NCI-H128 (cell line): ENCODE results near the gene NOM1.

ENCODE experiments used
- DNase-seq: peaks from one replicate; lab custom pipeline; 2025; ENCODE audit not compliant: unreplicated experiment; lab: John Stamatoyannopoulos, UW

NOM1 gene

DNA sequence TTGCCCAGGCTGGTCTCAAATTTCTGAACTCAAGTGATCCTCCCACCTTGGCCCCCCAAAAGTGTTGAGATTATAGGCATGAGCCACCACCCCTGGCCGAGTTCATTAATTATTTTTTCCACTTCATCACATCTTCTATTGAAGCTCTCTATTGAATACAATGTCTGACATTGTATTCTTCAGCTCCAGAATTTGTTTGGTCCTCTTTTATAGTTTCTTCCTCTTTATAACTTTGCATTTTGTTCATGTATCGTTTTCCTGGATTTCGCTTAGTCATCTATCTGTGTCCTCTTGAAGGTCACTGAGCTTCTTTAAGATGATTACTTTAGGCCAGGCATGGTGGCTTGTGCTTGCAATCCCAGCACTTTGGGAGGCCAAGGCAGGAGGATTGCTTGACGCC, 30.2 kb downstream of the NOM1 start:
- no peak for DNase-seq

DNA sequence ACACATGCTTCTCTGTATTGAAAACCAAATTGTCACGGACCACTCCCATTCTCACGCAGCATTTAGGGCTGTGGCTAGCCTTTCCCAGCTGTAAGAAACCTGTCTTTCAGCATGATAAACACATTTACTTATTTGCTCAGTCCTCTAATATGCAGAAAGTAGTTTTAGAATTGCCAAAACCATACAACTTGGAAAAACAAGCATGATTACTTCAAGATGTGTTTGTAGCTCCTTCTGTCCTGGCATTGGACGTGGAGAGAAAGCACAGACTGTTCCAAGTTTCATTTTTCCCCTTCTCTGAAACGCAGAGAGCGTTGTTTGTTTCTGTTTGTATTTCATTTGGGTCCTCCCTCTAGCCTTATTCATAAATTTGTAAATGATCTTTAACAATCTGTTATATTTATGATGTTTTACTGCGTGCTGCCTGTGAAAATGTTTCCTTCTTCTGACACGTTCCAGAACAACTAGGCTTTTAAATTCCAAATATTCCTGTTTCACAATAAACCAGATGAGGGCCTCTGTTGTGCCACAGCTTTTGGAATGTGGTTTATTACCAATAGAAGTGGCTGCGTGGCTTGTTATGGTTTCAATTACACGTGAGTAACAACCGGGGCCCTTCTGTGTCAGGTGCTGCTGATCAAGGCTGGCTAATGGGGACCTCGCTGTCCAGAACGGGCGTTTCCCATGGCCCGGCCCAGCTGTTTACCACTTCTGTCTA, 34.8 kb downstream of the NOM1 start:
- no peak for DNase-seq

DNA sequence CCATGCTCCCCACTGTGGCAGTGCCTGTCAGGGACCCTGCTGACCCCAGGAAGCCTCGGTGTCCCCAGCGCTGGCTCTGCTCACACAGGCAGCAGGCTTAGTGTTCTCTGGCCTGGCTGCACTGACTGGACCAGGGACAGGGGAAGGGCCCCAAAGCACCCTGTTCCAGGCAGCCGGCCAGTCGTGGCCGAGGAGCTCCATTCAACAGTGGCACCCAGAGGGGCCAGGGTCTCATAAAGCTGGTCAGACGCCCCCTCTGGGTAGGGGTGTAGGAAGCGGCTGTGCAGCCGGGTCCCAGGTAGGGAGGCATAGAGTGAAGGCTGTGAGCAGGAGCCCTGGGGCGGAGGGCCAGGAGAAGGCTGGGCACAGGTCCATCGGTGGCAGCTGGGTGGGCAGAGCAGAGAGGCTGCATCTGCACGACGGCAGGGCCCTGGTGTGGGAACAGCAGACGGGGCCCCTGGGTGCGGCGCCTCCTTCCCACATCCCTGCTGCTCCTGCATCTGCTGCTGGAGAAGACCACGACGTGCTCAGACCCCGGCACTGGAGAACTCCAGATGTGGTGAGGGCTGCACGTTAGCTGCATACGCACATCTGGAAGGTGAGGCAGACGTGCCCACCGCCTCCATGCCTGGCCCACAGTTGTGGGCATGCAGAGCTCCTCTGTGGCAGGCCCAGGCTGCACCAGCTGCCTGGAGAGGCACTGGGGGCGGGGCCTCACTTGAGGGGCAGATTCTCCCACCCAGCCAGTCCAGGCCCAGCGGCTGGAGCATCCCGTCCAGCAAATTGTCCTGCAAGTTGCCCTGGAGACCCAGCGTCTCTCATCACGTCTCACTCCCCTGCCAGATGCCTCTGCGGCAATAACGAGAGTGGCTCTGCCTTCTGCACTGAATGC, 35.8 kb downstream of the NOM1 start:
- no peak for DNase-seq

DNA sequence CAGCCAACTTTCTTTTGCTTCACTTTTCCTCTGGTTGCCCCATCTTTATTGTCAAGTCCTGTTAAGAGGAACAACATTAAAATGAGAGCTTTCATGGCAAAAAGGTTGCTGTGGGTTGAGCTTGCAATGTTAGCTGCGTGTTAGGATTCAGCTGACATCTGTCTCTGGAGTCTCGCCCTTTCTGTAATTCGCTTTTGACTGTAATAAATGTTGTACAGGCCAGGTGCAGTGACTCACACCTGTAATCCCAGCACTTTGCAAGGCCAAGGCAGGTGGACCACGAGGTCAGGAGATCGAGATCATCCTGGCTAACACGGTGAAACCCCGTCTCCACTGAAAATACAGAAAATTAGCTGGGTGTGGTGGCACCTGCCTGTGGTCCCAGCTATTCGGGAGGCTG, 36.9 kb downstream of the NOM1 start:
- DNase-seq, result no peak

DNA sequence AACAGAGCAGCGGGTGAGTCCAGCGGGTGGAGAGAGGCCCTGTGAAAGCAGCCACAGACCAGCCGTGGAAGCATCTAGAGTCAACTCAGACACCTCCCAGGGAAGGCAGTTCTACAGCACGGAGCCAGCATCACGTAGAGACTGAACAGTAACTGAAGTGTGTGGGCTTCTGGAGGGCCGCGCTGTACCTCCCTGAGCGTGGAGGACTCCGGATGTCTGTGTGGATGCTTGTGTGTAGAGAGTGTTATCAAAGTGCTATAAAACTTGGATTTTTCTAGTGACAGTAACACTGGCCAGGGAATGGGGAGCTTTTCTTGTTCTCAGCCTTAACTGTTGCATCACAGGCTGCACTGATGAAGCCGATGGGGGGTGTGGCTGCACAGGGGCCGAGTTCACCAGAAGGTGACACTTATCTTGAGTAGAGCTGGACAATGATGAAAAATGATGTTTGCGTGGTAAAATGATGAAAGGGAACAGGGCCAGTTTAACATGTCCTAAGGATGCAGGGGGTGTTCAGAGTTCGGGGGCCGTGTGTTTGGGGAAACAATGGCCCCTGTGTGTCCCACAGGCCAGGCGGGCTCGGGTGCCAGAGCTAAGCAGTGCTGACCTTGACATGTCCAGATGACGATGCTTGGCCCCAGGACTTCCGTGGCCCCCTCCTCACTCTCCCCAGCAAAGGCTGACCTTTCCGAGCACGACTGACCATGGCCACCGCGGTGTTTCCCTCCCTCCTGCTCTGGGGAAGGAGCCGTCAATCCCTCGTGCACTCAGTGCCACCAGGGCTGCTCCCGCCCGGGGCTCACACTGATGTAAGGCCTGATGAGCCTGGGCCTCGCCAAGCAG, 39.1 kb downstream of the NOM1 start:
- no peak for DNase-seq

DNA sequence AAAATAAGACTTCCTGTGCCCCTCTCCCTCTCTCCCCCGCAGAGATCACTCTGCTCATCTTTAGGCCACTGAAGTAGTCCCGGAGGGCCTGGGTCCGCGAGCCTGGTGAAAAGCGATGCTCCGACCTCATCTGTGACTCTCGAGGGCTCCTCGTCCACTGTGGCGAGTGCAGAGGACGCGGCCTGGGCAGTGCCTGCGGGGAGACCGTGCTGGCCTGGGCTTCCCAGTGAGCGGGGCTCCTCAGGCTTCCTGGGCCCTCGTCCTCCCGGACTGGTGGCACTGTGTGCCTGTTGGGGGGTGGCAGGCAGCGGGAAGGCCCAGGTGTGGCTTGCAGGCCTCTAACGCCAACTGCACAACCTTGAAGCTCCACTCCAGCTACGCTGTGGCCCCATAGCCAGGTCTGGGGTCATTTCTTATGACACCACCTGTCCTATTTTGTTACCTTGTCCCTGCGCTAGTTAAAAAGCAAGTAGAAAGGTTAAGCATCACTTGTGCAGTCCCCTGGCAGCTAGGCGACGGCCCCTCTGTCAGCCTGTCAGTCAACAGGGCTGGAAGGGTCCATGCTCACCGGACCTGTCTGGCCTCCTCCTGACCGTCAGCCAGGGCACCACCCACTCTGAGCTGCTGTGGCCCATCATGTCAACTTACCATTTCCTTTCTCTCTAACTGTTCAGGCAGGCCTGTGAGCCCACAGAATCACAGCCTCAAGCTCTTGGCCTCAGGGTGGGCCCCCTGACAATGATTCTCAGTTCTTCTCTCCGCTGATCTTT, 40.4 kb downstream of the NOM1 start:
- DNase-seq, result no peak

DNA sequence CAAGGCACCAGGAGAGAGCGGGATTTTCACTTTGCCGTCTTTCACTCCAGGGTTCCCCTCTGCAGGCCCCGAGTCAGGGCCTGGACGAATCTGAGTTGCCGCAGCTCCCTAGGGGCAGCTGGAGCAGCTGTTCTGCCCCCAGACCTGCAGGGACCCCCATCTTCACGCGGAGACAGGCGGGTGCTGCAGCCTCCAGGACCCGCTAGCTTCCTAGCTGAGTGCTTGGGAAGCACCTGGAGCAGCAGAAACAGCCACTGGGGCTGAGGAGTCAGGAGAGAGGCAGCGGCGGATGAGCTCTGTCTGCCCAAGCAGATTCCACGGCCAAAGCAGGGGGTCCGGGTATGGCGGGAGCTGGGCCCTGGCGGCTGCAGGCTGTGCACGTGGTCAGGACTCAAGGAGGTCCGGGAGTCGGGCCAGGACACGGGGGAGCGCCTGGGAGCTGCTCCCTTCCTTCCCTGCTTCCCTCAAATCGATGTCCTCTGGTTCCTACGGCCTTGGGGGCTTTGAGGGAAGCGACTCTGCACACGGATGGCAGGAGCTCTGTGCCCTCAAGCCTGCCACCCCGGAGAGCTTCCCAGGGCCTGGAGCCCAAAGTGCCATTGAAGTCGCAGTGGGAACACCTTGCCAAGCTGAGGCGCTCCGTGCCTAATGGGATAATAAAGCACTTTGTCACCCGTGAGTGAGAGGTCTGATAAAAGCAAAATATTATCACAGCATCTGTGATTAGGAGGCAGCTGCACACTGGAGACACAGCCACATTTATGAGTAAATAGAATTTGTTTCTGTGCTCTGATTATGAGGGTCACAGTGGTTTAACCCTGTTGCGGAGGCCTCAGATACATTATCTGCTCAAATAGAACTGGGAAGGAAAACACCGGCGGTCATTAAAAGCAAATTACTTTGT, 43.8 kb downstream of the NOM1 start:
- no peak for DNase-seq

DNA sequence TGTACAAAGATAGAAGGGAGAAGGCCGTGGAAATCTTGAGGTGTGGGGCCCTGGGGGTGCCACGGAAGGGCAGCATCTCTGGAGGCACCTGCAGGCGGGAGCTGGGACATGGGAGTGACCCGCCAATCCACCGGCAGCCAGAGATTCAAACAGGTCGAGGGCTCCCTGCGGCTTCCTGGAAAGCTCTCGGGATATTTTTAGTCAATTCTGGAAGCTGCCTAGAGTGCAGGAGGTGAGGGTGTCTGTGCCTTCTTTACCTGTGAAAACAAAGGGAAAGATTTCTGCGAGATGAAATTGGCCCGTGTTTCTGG, 44.4 kb downstream of the NOM1 start:
- no peak for DNase-seq

DNA sequence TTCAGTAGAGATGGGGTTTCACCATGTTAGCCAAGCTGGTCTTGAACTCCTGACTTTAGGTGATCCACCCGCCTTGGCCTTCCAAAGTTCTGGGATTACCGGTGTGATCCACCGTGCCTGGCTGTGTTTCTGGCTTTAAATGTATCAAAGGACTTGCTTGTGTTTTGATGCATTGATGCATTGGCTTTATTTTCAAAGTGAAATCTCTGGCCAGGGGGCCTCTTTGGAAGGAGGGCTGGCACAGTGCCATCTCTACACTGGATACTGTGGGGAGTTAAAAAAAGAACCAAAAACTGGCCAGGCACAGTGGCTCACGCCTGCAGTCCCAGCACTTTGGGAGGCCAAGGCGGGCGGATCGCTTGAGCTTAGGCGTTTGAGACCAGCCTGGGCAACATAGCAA, 44.9 kb downstream of the NOM1 start:
- DNase-seq, result no peak

DNA sequence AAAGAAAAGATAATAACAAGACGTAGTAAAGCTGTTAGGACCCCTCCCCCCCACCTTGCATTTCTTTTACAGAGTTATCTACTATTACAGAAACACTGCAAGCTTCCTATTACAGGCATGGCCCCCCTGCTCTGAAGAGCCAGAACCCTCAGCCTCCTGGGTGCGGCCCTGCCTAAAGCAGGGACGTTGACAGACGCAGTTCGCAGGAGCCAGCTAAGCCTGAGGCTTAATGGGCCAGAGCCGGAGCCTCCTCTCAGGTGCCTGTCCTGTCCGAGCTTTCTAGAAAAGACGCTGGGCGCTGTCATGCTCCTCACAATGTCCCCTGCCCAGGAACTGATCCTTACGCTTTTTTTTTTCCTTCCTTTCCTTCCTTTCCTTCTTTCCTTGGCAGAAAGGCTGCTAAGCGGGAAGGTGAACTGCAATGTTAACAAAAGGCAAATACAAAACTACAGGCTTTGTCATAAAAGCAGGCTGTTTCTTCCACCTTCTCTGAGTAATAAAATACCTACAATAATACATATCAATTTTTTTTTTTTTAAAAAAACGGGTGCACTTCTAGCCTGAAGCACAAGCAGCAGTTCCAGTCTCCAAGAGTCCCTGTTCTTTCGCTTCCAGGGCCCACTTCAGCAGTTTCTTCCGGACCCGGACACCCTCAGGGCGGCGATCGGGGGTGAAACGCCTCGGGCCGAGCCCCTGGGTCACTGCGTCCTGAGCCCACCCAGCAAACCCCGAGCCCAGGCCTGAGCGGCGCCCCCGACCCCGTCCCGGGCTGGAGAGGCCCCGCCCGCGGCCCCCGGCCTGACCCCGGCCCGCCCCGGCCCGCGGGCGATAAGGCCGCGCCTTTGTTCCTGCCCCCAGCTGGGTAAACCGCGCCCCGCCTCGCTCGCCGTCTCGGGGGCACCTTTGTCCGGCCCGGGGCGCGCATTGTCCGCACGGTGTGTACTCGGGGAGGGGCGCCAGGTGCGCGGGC, 49.8 kb downstream of the NOM1 start:
- DNase-seq, result no peak

DNA sequence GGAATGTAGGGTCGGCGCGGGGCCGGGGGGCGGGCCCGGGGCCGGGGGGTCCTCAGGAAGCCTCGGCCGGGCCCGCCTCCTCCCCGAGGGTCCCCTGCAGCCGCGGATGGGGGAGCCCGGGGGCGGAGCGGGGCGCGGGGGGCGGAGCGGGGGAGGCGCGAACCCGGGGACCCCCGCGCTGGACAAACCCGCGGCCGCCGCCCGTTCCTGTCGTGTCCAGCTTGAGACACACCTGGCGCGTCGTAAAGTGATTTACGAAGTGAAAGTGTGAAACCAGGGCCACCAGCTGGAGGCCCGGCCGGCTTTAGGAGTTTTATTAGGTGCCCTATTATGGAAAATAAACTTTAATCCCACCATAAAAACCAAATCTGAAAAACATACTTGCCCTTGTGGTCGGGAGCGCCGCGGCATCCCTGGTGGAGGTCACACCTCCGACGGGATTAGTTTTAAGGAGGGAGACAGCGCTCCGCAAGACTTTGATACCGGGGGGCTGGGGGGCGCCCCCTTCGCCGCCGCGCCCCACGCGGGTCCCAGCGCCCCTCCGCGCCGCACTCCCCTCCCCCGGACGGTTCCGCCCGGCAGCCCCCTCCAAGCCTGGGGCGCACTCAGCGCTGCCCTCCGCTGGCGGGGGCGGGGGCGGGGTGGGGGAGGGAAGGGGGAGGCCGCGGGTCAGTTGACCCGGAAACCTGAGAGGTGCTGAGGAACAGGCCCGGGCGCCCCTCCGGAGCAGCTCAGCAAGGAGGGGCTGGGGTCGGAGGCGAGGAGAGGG, 50.6 kb downstream of the NOM1 start:
- DNase-seq, result no peak

DNA sequence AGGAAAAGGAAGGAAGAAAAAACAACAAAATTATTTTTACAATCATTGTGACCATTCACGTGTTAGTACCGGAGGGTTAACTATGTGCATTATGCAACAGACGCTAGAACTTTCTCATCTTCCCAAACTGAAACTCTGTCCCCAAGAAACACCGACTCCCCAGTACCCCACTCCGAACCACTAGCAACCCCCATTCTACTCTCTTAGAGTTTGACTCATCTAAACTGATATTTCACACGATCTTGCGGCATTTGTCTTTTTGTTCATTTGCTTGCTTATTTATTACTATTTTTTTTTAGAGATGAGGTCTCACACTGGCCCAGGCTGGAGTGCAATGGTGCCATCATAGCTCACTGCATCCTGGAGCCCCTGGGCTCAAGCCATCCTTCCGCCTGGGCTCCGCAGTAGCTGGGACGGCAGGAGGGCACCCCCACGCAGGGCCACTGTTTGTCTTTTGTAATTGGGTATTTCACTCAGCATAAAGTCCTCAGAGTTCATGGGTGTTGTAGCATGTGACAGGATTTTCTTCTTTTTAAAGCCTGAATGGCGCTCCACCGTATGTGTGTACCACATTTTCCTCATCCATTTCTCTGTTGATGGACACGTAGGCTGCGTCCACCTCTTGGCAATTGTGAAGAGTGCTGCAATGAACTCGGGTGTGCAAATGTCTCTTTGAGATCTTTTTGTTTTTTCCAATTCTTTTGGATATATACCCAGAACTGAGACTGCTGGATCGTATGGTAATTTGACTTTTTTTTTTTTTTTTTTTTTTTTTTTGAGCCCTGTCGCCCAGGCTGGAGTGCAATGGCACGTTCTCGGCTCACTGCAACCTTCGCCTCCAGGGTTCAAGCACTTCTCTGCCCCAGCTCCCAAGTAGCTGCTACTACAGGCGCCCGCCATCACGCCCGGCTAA, 51.5 kb downstream of the NOM1 start:
- no peak for DNase-seq

DNA sequence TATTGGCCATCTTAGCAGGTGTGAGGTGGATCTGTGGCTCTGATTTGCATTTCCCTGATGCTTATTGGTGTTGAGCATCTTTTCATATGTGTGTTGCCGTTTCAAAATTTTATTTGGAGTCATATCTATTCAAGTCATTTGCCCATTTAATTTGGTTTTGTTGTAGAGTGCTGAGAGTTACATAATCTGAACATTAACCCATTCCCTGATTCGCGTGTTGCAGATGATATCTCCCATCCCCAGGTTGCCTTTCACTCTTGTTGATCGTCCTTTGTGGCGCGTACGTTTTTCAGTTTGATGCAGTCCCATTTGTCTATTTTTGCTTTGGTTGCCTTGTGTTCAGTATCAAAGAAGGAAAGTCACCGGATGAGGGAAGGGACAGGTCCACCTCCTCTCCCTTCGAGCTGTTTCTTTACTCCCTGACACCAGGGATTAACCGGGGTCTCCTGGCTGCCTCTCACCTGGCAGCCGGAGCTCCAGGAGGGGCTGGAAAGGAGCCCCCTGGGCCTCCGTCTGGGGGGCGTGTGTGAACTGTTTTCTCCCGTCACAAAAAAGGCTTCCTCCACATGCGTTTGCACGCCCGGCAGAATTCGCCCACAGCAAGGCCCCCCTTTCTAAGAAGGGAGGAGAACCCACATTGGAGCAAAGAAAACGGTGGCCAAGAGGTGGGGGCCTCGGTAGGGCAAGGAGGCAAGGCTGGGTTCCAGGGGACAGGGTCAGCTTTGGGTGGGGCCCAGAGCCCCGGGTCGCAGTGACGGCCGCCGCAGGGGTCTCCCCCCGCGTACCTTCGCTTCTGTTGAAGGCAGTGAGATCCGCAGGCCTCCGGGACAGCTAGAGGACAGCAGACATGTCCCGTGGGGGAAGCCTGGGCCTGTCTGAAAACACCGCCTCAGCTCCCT, 52.7 kb downstream of the NOM1 start:
- no peak for DNase-seq

DNA sequence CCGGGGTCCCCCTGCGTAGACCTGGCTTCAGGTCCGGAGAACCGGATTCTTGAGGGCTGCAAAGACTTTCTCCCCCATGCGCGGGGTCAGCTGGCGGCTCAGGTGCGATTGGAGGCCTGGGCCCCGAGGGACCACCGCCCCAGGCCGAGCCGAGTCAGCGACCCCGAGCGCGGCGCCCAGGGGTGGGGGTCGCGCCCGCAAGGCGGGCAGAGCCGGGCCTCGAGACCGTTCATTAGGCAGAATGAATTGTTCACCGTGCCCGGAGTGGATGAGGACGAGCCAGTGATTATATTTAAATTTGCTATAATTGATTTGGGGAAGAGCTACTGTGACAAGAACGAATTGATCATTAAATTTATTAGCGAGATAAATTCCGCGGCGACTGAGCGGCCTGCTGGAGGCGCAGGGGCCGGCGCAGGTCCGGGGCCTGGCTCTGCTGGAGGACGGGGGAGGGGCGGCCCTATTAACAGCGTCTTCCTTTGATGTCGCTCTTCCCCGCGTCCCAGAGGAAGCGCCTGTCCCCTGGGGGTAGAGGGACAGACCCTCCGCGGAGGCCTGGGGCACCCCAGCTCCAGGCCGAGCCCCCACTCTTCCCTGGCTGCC, 53.4 kb downstream of the NOM1 start:
- DNase-seq, result no peak

DNA sequence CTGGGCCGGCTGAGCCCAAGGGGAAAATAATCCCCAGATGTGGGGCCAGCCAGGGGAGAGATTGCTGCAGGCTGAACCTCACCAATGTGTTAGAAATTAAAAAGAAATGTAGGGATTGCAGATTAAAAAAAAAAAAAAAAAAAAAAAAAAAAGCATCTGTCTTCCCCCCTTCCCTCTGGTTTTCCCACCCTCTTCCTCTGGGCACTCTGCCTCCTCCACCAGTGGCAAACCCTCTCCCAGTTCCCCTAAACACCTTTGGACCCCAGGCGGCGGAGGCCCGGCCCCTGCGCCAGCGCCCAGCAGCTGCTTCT, 53.9 kb downstream of the NOM1 start:
- DNase-seq, result no peak
